Endothelial cell of hepatic sinusoid (primary cell): ENCODE data around the gene METTL3.

Source experiments
- in situ Hi-C: cut with HindIII; loops from 2 replicates; pipeline ENCODE4 v1.10.0; 2017; ENCODE audit warnings: low sequenced_read_pairs

METTL3 gene

GRCh38 chr14:21486640-21487087 is 24.5 kb downstream of the METTL3 start:
- in situ Hi-C loops = no loop called here

- in situ Hi-C loops = no loop called here
Measured at GRCh38 chr14:21476925-21477681, 34.0 kb downstream of the METTL3 start, which contains the start of the genes RAB2B and TOX4. Gene RAB2B, minus strand, starts transcription at chr14:21476959. Its CDS starts 87 bp downstream, at chr14:21476872. Gene TOX4, plus strand, starts transcription at chr14:21477195. Its CDS starts 84 bp downstream, at chr14:21477279.

GRCh38 chr14:21476523-21476924 is 34.6 kb downstream of the METTL3 start:
- in situ Hi-C loops = no loop called here

- in situ Hi-C loops = no loop called here
Measured at GRCh38 chr14:21475767-21476522, 35.2 kb downstream of the METTL3 start.

GRCh38 chr14:21467616-21468015 is 43.5 kb downstream of the METTL3 start:
- in situ Hi-C loops = loop anchor here (5.0 kb wide), 1 partner anchor 90 kb away; no protein-coding TSS in a partner anchor

GRCh38 chr14:21455912-21456667 is 55.0 kb downstream of the METTL3 start, which contains the start of gene CHD8:
Gene CHD8, minus strand, starts transcription at chr14:21456123. Its CDS starts 24,480 bp downstream, at chr14:21431643.
- in situ Hi-C loops = no loop called here

- in situ Hi-C loops = no loop called here
Measured at GRCh38 chr14:21455592-21455911, 55.6 kb downstream of the METTL3 start.

- in situ Hi-C loops = no loop called here
Measured at GRCh38 chr14:21454843-21455544, 56.1 kb downstream of the METTL3 start.

- in situ Hi-C loops = no loop called here
Measured at GRCh38 chr14:21449899-21450216, 61.3 kb downstream of the METTL3 start.
